ENCODE measurements around the gene DROSHA. TPM values are rescaled to one million over a fixed set of nuclear protein-coding genes. Genes with fewer than 3 reads are reported as not detected.

DROSHA gene
- total RNA-seq, 1 donor from 2014 or later: 93.1 TPM

GRCh38 chr5:31537349-31537748 lies 5.5 kb upstream of the DROSHA start:
- Mint-ChIP-seq H3K27me3 (ENCODE audit: low read depth) (no peaks in the 10 kb centered on the region), H3K36me3 (peaks cover 14% of the 10 kb centered on the region), H3K9me3 (no peaks in the 10 kb centered on the region), H3K4me1 (peaks cover 7% of the 10 kb centered on the region), H3K4me3 (no peak overlapping the region), H3K27ac (no peak overlapping the region)
- DNase-seq (ENCODE audit: low spot score in 2 of 2, unreplicated experiment in 2 of 2): no peak
- TF ChIP-seq CTCF (IDR thresholded peaks at IDR 0.05; ENCODE audit: unreplicated experiment): no peak

GRCh38 chr5:31536873-31537272 lies 5.0 kb upstream of the DROSHA start:
- Mint-ChIP-seq H3K9me3 (no peaks in the 10 kb centered on the region), H3K4me3 (no peak overlapping the region), H3K36me3 (peaks cover 14% of the 10 kb centered on the region), H3K27me3 (ENCODE audit: low read depth) (no peaks in the 10 kb centered on the region), H3K4me1 (peaks cover 7% of the 10 kb centered on the region), H3K27ac (no peak overlapping the region)
- no peak for DNase-seq (ENCODE audit: low spot score in 2 of 2, unreplicated experiment in 2 of 2)
- TF ChIP-seq CTCF (IDR thresholded peaks at IDR 0.05; ENCODE audit: unreplicated experiment): no peak

- peaks cover 23% of the 10 kb centered on the region for H3K4me1 Mint-ChIP-seq
- H3K27ac Mint-ChIP-seq: no peak overlapping the region
- H3K27me3 Mint-ChIP-seq (ENCODE audit: low read depth): no peaks in the 10 kb centered on the region
- no peaks in the 10 kb centered on the region for H3K9me3 Mint-ChIP-seq
- H3K36me3 Mint-ChIP-seq: peaks cover 10% of the 10 kb centered on the region
- H3K4me3 Mint-ChIP-seq: peak overlapping the region; percentile 41
- no peak for TF ChIP-seq CTCF (IDR thresholded peaks at IDR 0.05; ENCODE audit: unreplicated experiment)
- no peak for DNase-seq (ENCODE audit: low spot score in 2 of 2, unreplicated experiment in 2 of 2)
Observed at GRCh38 chr5:31534527-31535046, 2.7 kb upstream of the DROSHA start.

- Mint-ChIP-seq H3K36me3 (peaks cover 23% of the 10 kb centered on the region), H3K27ac (peak overlapping the region; percentile 98), H3K9me3 (no peaks in the 10 kb centered on the region), H3K4me3 (peak overlapping the region; percentile 100), H3K4me1 (peaks cover 23% of the 10 kb centered on the region), H3K27me3 (ENCODE audit: low read depth) (no peaks in the 10 kb centered on the region)
- peak in 1 of 2 experiments; percentile 48 for DNase-seq (ENCODE audit: low spot score in 2 of 2, unreplicated experiment in 2 of 2)
- TF ChIP-seq CTCF (IDR thresholded peaks at IDR 0.05; ENCODE audit: unreplicated experiment): no peak
Observed at GRCh38 chr5:31531543-31531887, 378 bp downstream of the DROSHA start.

- TF ChIP-seq CTCF (IDR thresholded peaks at IDR 0.05; ENCODE audit: unreplicated experiment): no peak
- Mint-ChIP-seq H3K27me3 (ENCODE audit: low read depth) (no peaks in the 10 kb centered on the region), H3K4me1 (peaks cover 23% of the 10 kb centered on the region), H3K9me3 (no peaks in the 10 kb centered on the region), H3K36me3 (peaks cover 28% of the 10 kb centered on the region), H3K27ac (peak overlapping the region; percentile 98), H3K4me3 (peak overlapping the region; percentile 100)
- no peak for DNase-seq (ENCODE audit: low spot score in 2 of 2, unreplicated experiment in 2 of 2)
Observed at GRCh38 chr5:31530541-31531265, 1.2 kb downstream of the DROSHA start.
